Ascending aorta (tissue), 2 donors: ENCODE measurements around the gene TOMM70. TPM values are rescaled to one million over a fixed set of nuclear protein-coding genes. Genes with fewer than 3 reads are reported as not detected.

Experiments
- DNase-seq, 2 donors: peaks; one replicate each; pipeline ENCODE4 v3.0.0-alpha.2; 2019; ENCODE audit warnings: low spot score in 2 of 2
- H3K27ac ChIP-seq, 2 donors: fragments of 200-600 bp; sonication (generic); one replicate each; pipeline ENCODE4 v1.5.1; 2016 to 2017; ENCODE audit warnings: mild to moderate bottlenecking in 1 of 2
- H3K27me3 ChIP-seq: fragments of 200-600 bp; sonication (generic); one replicate; pipeline ENCODE4 v1.5.1; 2017
- H3K36me3 ChIP-seq, 2 donors: fragments of 200-600 bp; sonication (generic); one replicate each; pipeline ENCODE4 v1.5.1; 2016
- H3K4me1 ChIP-seq, 2 donors: fragments of 200-600 bp; sonication (generic); one replicate each; pipeline ENCODE4 v1.5.1; 2016 to 2017; ENCODE audit warnings: mild to moderate bottlenecking in 1 of 2
- H3K4me3 ChIP-seq, 2 donors: fragments of 200-600 bp; sonication (generic); one replicate each; pipeline ENCODE4 v1.5.1; 2016 to 2017; ENCODE audit warnings: mild to moderate bottlenecking in 1 of 2
- H3K9me3 ChIP-seq, 2 donors: fragments of 200-600 bp; sonication (generic); one replicate each; pipeline ENCODE4 v1.5.1; 2016
- CTCF ChIP-seq, 3 experiments: fragments of 200-600 bp in 2 of 3; fragments of 450-650 bp in 1 of 3; sonication (generic) in 2 of 3; IDR thresholded peaks; one replicate each; pipeline ENCODE4 v1.5.1; 2016 to 2019; ENCODE audit warnings: antibody characterized with exemption in 3 of 3, mild to moderate bottlenecking in 1 of 3, moderate library complexity in 1 of 3
- intact Hi-C: fragments of 100-400 bp; cut with DNase I; formaldehyde crosslinking; loops from one replicate; pipeline ENCODE4 v1.15.1; 2023
- total RNA-seq: library from RNA; depleted of rRNA; stranded (reverse); fragments of >200 nt; gene quantifications from one replicate; pipeline ENCODE4 v1.1.0, GENCODE V29; 2016

Gene TOMM70
- total RNA-seq, 1 donor from 2014 or later: 16.4 TPM

GRCh38 chr3:100402891-100403290 lies 2.0 kb upstream of the TOMM70 start:
- DNase-seq: no peak
- Histone ChIP-seq H3K36me3 (peaks cover 0 to 5% of the 10 kb centered on the region in 2 donors), H3K27me3 (no peaks in the 10 kb centered on the region), H3K4me3 (peak overlapping the region; percentile 89 to 92), H3K9me3 (peaks cover 0 to 9% of the 10 kb centered on the region in 2 donors), H3K27ac (no peak overlapping the region), H3K4me1 (peaks cover 10 to 26% of the 10 kb centered on the region in 2 donors)
- intact Hi-C loops: loop anchor here (5.0 kb wide), 1 partner anchor 1169 kb away; the partner anchor contains the start of gene PCNP
- no peak for TF ChIP-seq CTCF (IDR thresholded peaks at IDR 0.05)

- TF ChIP-seq CTCF (IDR thresholded peaks at IDR 0.05): no peak
- no peaks in the 10 kb centered on the region for H3K27me3 ChIP-seq
- intact Hi-C loops: loop anchor here (5.0 kb wide), 1 partner anchor 1170 kb away; the partner anchor contains the start of gene PCNP
- peaks cover 10 to 26% of the 10 kb centered on the region in 2 donors for H3K4me1 ChIP-seq
- no peak for DNase-seq
- H3K9me3 ChIP-seq: peaks cover 0 to 8% of the 10 kb centered on the region in 2 donors
- H3K27ac ChIP-seq: peak overlapping the region in 1 of 2 donors; percentile 91
- peak overlapping the region; percentile 89 to 92 for H3K4me3 ChIP-seq
- peaks cover 0 to 4% of the 10 kb centered on the region in 2 donors for H3K36me3 ChIP-seq
Measured at GRCh38 chr3:100402256-100402655, 1.4 kb upstream of the TOMM70 start.

GRCh38 chr3:100401674-100402041 lies 769 bp upstream of the TOMM70 start:
- DNase-seq: peak; percentile 10 to 72
- Histone ChIP-seq H3K9me3 (peaks cover 0 to 2% of the 10 kb centered on the region in 2 donors), H3K4me3 (peak overlapping the region; percentile 89 to 92), H3K27ac (peak overlapping the region; percentile 90 to 91), H3K27me3 (no peaks in the 10 kb centered on the region), H3K4me1 (peaks cover 10 to 30% of the 10 kb centered on the region in 2 donors), H3K36me3 (no peaks in the 10 kb centered on the region)
- no peak for TF ChIP-seq CTCF (IDR thresholded peaks at IDR 0.05)
- intact Hi-C loops: loop anchor here (1.0 to 5.0 kb wide), 5 partner anchors 91 to 1275 kb away; partner anchors contain the start of genes PCNP, TFG, TMEM45A and ZBTB11

GRCh38 chr3:100400419-100400779 lies 490 bp downstream of the TOMM70 start:
- intact Hi-C loops: loop anchor here (2.0 to 5.0 kb wide), 3 partner anchors 308 to 1276 kb away; partner anchors contain the start of genes PCNP, TFG and ZBTB11

GRCh38 chr3:100399341-100400071 lies 1.4 kb downstream of the TOMM70 start:
- Histone ChIP-seq H3K4me3 (peak overlapping the region; percentile 89 to 92), H3K9me3 (no peaks in the 10 kb centered on the region), H3K36me3 (no peaks in the 10 kb centered on the region), H3K27me3 (no peaks in the 10 kb centered on the region), H3K4me1 (peaks cover 10 to 30% of the 10 kb centered on the region in 2 donors), H3K27ac (peak overlapping the region in 1 of 2 donors; percentile 90)
- intact Hi-C loops: loop anchor here (2.0 to 5.0 kb wide), 3 partner anchors 309 to 1277 kb away; partner anchors contain the start of genes PCNP, TFG and ZBTB11
- no peak for TF ChIP-seq CTCF (IDR thresholded peaks at IDR 0.05)
- DNase-seq: no peak

More at GRCh38 chr3:100400419-100400779, 490 bp downstream of the TOMM70 start:
- peak overlapping the region; percentile 89 to 92 for H3K4me3 ChIP-seq
- no peak for DNase-seq
- TF ChIP-seq CTCF (IDR thresholded peaks at IDR 0.05): no peak
- H3K27ac ChIP-seq: peak overlapping the region; percentile 90 to 91
- no peaks in the 10 kb centered on the region for H3K9me3 ChIP-seq
- H3K27me3 ChIP-seq: no peaks in the 10 kb centered on the region
- peaks cover 10 to 30% of the 10 kb centered on the region in 2 donors for H3K4me1 ChIP-seq
- no peaks in the 10 kb centered on the region for H3K36me3 ChIP-seq
